ENCODE measurements around the gene TP53BP2.
"Not testable (repeated sequence)": the region's sequence is repeated elsewhere in the genome, so short reads cannot be mapped to it uniquely, and the experiment has no call there.

TP53BP2 gene

GRCh38 chr1:223860051-223860622 is 14.4 kb upstream of the TP53BP2 start:
- no peak for DNase-seq
- in situ Hi-C loops (cut with MboI; ENCODE audit: low pct_unique_long_range_greater_than_20kb, low sequenced_read_pairs), result no loop called here

GRCh38 chr1:223859058-223859457 is 13.3 kb upstream of the TP53BP2 start:
- DNase-seq, result no peak
- in situ Hi-C loops (cut with MboI; ENCODE audit: low pct_unique_long_range_greater_than_20kb, low sequenced_read_pairs), result no loop called here

GRCh38 chr1:223856386-223856785 is 10.6 kb upstream of the TP53BP2 start:
- no peak for DNase-seq
- in situ Hi-C loops (cut with MboI; ENCODE audit: low pct_unique_long_range_greater_than_20kb, low sequenced_read_pairs), result no loop called here

- in situ Hi-C loops (cut with MboI; ENCODE audit: low pct_unique_long_range_greater_than_20kb, low sequenced_read_pairs), result no loop called here
Measured at GRCh38 chr1:223853748-223854147, 8.0 kb upstream of the TP53BP2 start.

GRCh38 chr1:223853275-223853674 is 7.5 kb upstream of the TP53BP2 start:
- in situ Hi-C loops (cut with MboI; ENCODE audit: low pct_unique_long_range_greater_than_20kb, low sequenced_read_pairs), result no loop called here
- DNase-seq, result no peak

More at GRCh38 chr1:223853748-223854147, 8.0 kb upstream of the TP53BP2 start:
- DNase-seq, result no peak

GRCh38 chr1:223852337-223852736 is 6.6 kb upstream of the TP53BP2 start:
- in situ Hi-C loops (cut with MboI; ENCODE audit: low pct_unique_long_range_greater_than_20kb, low sequenced_read_pairs), result no loop called here
- no peak for DNase-seq

- in situ Hi-C loops (cut with MboI; ENCODE audit: low pct_unique_long_range_greater_than_20kb, low sequenced_read_pairs), result no loop called here
- no peak for DNase-seq
Measured at GRCh38 chr1:223849352-223850254, 3.9 kb upstream of the TP53BP2 start.

- no peak for DNase-seq
Measured at GRCh38 chr1:223848536-223848935, 2.8 kb upstream of the TP53BP2 start.

GRCh38 chr1:223847781-223848345 is 2.1 kb upstream of the TP53BP2 start:
- no peak for DNase-seq
- in situ Hi-C loops (cut with MboI; ENCODE audit: low pct_unique_long_range_greater_than_20kb, low sequenced_read_pairs), result no loop called here

More at GRCh38 chr1:223848536-223848935, 2.8 kb upstream of the TP53BP2 start:
- in situ Hi-C loops (cut with MboI; ENCODE audit: low pct_unique_long_range_greater_than_20kb, low sequenced_read_pairs), result no loop called here

GRCh38 chr1:223845037-223845809 is 524 bp downstream of the TP53BP2 start:
- DNase-seq, result peak; percentile 71
- in situ Hi-C loops (cut with MboI; ENCODE audit: low pct_unique_long_range_greater_than_20kb, low sequenced_read_pairs), result no loop called here

GRCh38 chr1:223844787-223845036 is 1.0 kb downstream of the TP53BP2 start:
- in situ Hi-C loops (cut with MboI; ENCODE audit: low pct_unique_long_range_greater_than_20kb, low sequenced_read_pairs), result no loop called here
- DNase-seq, result no peak

- DNase-seq, result peak; percentile 28
- in situ Hi-C loops (cut with MboI; ENCODE audit: low pct_unique_long_range_greater_than_20kb, low sequenced_read_pairs), result no loop called here
Measured at GRCh38 chr1:223843934-223844786, 1.6 kb downstream of the TP53BP2 start.

GRCh38 chr1:223842784-223843183 is 3.0 kb downstream of the TP53BP2 start:
- DNase-seq, result no peak
- in situ Hi-C loops (cut with MboI; ENCODE audit: low pct_unique_long_range_greater_than_20kb, low sequenced_read_pairs), result no loop called here

- DNase-seq; in situ Hi-C loops (cut with MboI; ENCODE audit: low pct_unique_long_range_greater_than_20kb, low sequenced_read_pairs): not testable (repeated sequence)
Measured at GRCh38 chr1:223841977-223842623, 3.6 kb downstream of the TP53BP2 start.

- no peak for DNase-seq
- in situ Hi-C loops (cut with MboI; ENCODE audit: low pct_unique_long_range_greater_than_20kb, low sequenced_read_pairs), result no loop called here
Measured at GRCh38 chr1:223840254-223840653, 5.5 kb downstream of the TP53BP2 start.

- no peak for DNase-seq
- in situ Hi-C loops (cut with MboI; ENCODE audit: low pct_unique_long_range_greater_than_20kb, low sequenced_read_pairs), result no loop called here
Measured at GRCh38 chr1:223838125-223838854, 7.5 kb downstream of the TP53BP2 start.

- DNase-seq, result no peak
- in situ Hi-C loops (cut with MboI; ENCODE audit: low pct_unique_long_range_greater_than_20kb, low sequenced_read_pairs), result no loop called here
Measured at GRCh38 chr1:223837687-223838086, 8.1 kb downstream of the TP53BP2 start.

GRCh38 chr1:223837206-223837605 is 8.5 kb downstream of the TP53BP2 start:
- DNase-seq, result peak; percentile 24
- in situ Hi-C loops (cut with MboI; ENCODE audit: low pct_unique_long_range_greater_than_20kb, low sequenced_read_pairs), result no loop called here
